A549 (cell line): ENCODE results near the gene GLRA1. TPM values are rescaled to one million over a fixed set of nuclear protein-coding genes. Genes with fewer than 3 reads are reported as not detected.

ENCODE experiments used
- ATAC-seq, 2 experiments: fragments of 200-7000 bp in 1 of 2; fragments of >200 bp in 1 of 2; cut with Nextera tagmentation in 1 of 2; cut with Tn5 transposase in 1 of 2; 3 replicates each; pipeline versions ENCODE4 v1.8.0 to v1.9.1; 2018 to 2020; ENCODE audit warnings: mild to moderate bottlenecking in 1 of 2, moderate library complexity in 1 of 2
- CTCF ChIA-PET: fragments of 300-600 bp; sonication (Branson Sonifier 250); formaldehyde crosslinking; extraction: SDS; loops from one replicate; lab custom pipeline; 2021; ENCODE audit warnings: antibody characterized with exemption, inconsistent platforms; lab: Yijun Ruan, JAX
- POLR2A ChIA-PET: fragments of 350-600 bp; formaldehyde crosslinking; extraction: SDS; loops from one replicate; lab custom pipeline; 2021; ENCODE audit warnings: antibody characterized with exemption, inconsistent platforms; lab: Yijun Ruan, JAX
- DNase-seq, 2 experiments: peaks; one replicate each; pipeline versions ENCODE4 v3.0.0 to v3.0.0-alpha.2; 2011 to 2016; ENCODE audit warnings: low read depth in 1 of 2, low spot score in 1 of 2
- FAIRE-seq: peaks from 2 replicates; lab custom pipeline; 2011; peaks lifted over from hg19 to GRCh38; lab: Jason Lieb, UNC
- H3K27ac ChIP-seq, 2 experiments: fragments of >200 bp; sonication (Bioruptor Twin); formaldehyde crosslinking; 3 replicates each; pipeline ENCODE4 v1.5.1; 2016 to 2017
- H3K4me1 ChIP-seq: fragments of >200 bp; sonication (Bioruptor Twin); formaldehyde crosslinking; 3 replicates; pipeline ENCODE4 v1.6.1; 2016
- H3K4me2 ChIP-seq: fragments of >200 bp; sonication (Bioruptor Twin); formaldehyde crosslinking; 3 replicates; pipeline ENCODE4 v1.6.1; 2016
- H3K4me3 ChIP-seq: fragments of >200 bp; sonication (Bioruptor Twin); formaldehyde crosslinking; 3 replicates; pipeline ENCODE4 v1.5.1; 2016
- H3K9me3 ChIP-seq: fragments of >200 bp; sonication (Bioruptor Twin); formaldehyde crosslinking; 3 replicates; pipeline ENCODE4 v1.6.1; 2016
- BHLHE40 ChIP-seq: IDR thresholded peaks from 2 replicates; pipeline ENCODE4 v1.6.1; 2012; ENCODE audit warnings: low read depth, low read length, inconsistent platforms
- CBX8 ChIP-seq: fragments of 200-600 bp; sonication (generic); IDR thresholded peaks from 2 replicates; pipeline ENCODE4 v1.6.1; 2016
- EHF ChIP-seq: fragments of 250-450 bp; sonication (Bioruptor Pico); IDR thresholded peaks from 2 replicates; pipeline ENCODE4 v1.5.0; 2020; ENCODE audit warnings: mild to moderate bottlenecking
- EP300 ChIP-seq, 2 experiments: fragments of >200 bp; sonication (Bioruptor Twin); formaldehyde crosslinking; IDR thresholded peaks; 2 replicates in 1 of 2; 3 replicates in 1 of 2; pipeline ENCODE4 v1.6.1; 2016 to 2017
- FOXS1 ChIP-seq: fragments of 250-450 bp; sonication (Bioruptor Pico); IDR thresholded peaks from 2 replicates; pipeline ENCODE4 v1.5.0; 2020; ENCODE audit warnings: mild to moderate bottlenecking, moderate library complexity
- GATA3 ChIP-seq: IDR thresholded peaks from 2 replicates; pipeline ENCODE4 v1.6.1; 2012; ENCODE audit warnings: borderline replicate concordance
- HDAC2 ChIP-seq: fragments of 200-600 bp; sonication (generic); IDR thresholded peaks from 2 replicates; pipeline ENCODE4 v1.6.1; 2016
- HEYL ChIP-seq: fragments of 250-450 bp; sonication (Bioruptor Pico); IDR thresholded peaks from 2 replicates; pipeline ENCODE4 v1.8.0; 2021; ENCODE audit warnings: mild to moderate bottlenecking, moderate library complexity
- HOXA7 ChIP-seq: fragments of 250-450 bp; sonication (Bioruptor Pico); IDR thresholded peaks from 2 replicates; pipeline ENCODE4 v1.5.0; 2020; ENCODE audit warnings: mild to moderate bottlenecking, moderate library complexity
- JUN ChIP-seq, 2 experiments: fragments of >200 bp; sonication (Bioruptor Twin); formaldehyde crosslinking; IDR thresholded peaks; 2 replicates in 1 of 2; 3 replicates in 1 of 2; pipeline ENCODE4 v1.6.1; 2016 to 2017
- JUNB ChIP-seq: fragments of >200 bp; sonication (Bioruptor Twin); formaldehyde crosslinking; IDR thresholded peaks from 2 replicates; pipeline ENCODE4 v1.6.1; 2016
- MAFK ChIP-seq: fragments of 450-650 bp; IDR thresholded peaks from 2 replicates; pipeline ENCODE4 v1.6.1; 2014; ENCODE audit not compliant: partially characterized antibody
- NPAS2 ChIP-seq: fragments of 250-450 bp; sonication (Bioruptor Pico); IDR thresholded peaks from 2 replicates; pipeline ENCODE4 v1.8.0; 2022; ENCODE audit warnings: mild to moderate bottlenecking, moderate library complexity, borderline replicate concordance
- NR3C1 ChIP-seq: fragments of >200 bp; sonication (Bioruptor Twin); formaldehyde crosslinking; IDR thresholded peaks from 3 replicates; pipeline ENCODE4 v1.6.1; 2017
- POLR2AphosphoS2 ChIP-seq: conservative IDR thresholded peaks from 2 replicates; pipeline ENCODE4 v1.6.1; 2012; ENCODE audit warnings: low read length, improper control_type of control experiment, inconsistent platforms
- RAD21 ChIP-seq, 2 experiments: fragments of >200 bp in 1 of 2; sonication (Bioruptor Twin) in 1 of 2; formaldehyde crosslinking in 1 of 2; IDR thresholded peaks in 1 of 2; conservative IDR thresholded peaks in 1 of 2; 2 replicates in 1 of 2; 3 replicates in 1 of 2; pipeline ENCODE4 v1.6.1; 2012 to 2018; ENCODE audit warnings: inconsistent platforms in 1 of 2
- RARB ChIP-seq: fragments of 250-450 bp; sonication (Bioruptor Pico); IDR thresholded peaks from 2 replicates; pipeline ENCODE4 v1.8.0; 2021; ENCODE audit warnings: mild to moderate bottlenecking, moderate library complexity
- RNF2 ChIP-seq: fragments of 200-600 bp; sonication (generic); IDR thresholded peaks from 2 replicates; pipeline ENCODE4 v1.6.1; 2016; ENCODE audit warnings: low read depth, mild to moderate bottlenecking, antibody characterized with exemption, moderate library complexity, borderline replicate concordance
- SMC3 ChIP-seq: fragments of >200 bp; sonication (Bioruptor Twin); formaldehyde crosslinking; IDR thresholded peaks from 3 replicates; pipeline ENCODE4 v1.6.1; 2018; ENCODE audit warnings: inconsistent platforms
- SREBF2 ChIP-seq: fragments of 450-650 bp; IDR thresholded peaks from 2 replicates; pipeline ENCODE4 v1.6.1; 2014; ENCODE audit warnings: mild to moderate bottlenecking, moderate library complexity
- TFCP2L1 ChIP-seq: fragments of 250-450 bp; sonication (Bioruptor Pico); IDR thresholded peaks from 2 replicates; pipeline ENCODE4 v1.5.0; 2021; ENCODE audit warnings: mild to moderate bottlenecking
- ZC3H11A ChIP-seq: fragments of 450-650 bp; IDR thresholded peaks from 2 replicates; pipeline ENCODE4 v1.6.1; 2014; ENCODE audit warnings: antibody characterized with exemption, mild to moderate bottlenecking
- ZFP36 ChIP-seq: fragments of 450-650 bp; IDR thresholded peaks from 2 replicates; pipeline ENCODE4 v1.6.1; 2014; ENCODE audit warnings: borderline replicate concordance; ENCODE audit not compliant: partially characterized antibody
- ZNF302 ChIP-seq: fragments of 250-450 bp; sonication (Bioruptor Pico); IDR thresholded peaks from 2 replicates; pipeline ENCODE4 v1.9.0; 2021; ENCODE audit warnings: inconsistent platforms, mild to moderate bottlenecking, moderate library complexity
- WGBS: methylation state at CpG from one replicate; pipeline ENCODE4 v1.1.6; 2017; ENCODE audit errors: missing lambda C conversion rate; 5-methylcytosine and 5-hydroxymethylcytosine counted together
- polyA plus RNA-seq, 4 experiments: library from polyadenylated mRNA; depleted of rRNA in 3 of 4; stranded (reverse); fragments of >200 nt; fragmentation: RNase III in 1 of 4; extraction: RNeasy Plus Mini Kit Qiagen cat#74134 plus additional on column Dnase treatment in 1 of 4; gene quantifications; 2 replicates in 3 of 4; 3 replicates in 1 of 4; pipeline ENCODE4 v1.2.3, GENCODE V29; 2011 to 2017
- TF ChIP-seq, protein P1 (sequence below): fragments of >200 bp; sonication (Bioruptor Twin); formaldehyde crosslinking; IDR thresholded peaks from 3 replicates; pipeline ENCODE4 v1.5.1; 2016
- TF ChIP-seq, protein P2 (sequence below): fragments of 250-450 bp; sonication (Bioruptor Pico); IDR thresholded peaks from 2 replicates; pipeline ENCODE4 v1.5.0; 2021; ENCODE audit warnings: mild to moderate bottlenecking, moderate library complexity, borderline replicate concordance
- TF ChIP-seq, protein P3 (sequence below): fragments of 150-350 bp; IDR thresholded peaks from 2 replicates; pipeline ENCODE4 v1.6.1; 2014; ENCODE audit warnings: low read depth, mild to moderate bottlenecking, low read length
- TF ChIP-seq, protein P4 (sequence below): IDR thresholded peaks from 2 replicates; pipeline ENCODE4 v1.6.1; 2012; ENCODE audit warnings: low read depth, borderline replicate concordance
- TF ChIP-seq, protein P5 (sequence below): fragments of 250-450 bp; sonication (Bioruptor Pico); IDR thresholded peaks from 2 replicates; pipeline ENCODE4 v1.5.0; 2020; ENCODE audit warnings: low read depth, mild to moderate bottlenecking, moderate library complexity

GLRA1 gene
- polyA plus RNA-seq, 2 of the 4 experiments (the other 2 are of a cell fraction), result not detected

DNA sequence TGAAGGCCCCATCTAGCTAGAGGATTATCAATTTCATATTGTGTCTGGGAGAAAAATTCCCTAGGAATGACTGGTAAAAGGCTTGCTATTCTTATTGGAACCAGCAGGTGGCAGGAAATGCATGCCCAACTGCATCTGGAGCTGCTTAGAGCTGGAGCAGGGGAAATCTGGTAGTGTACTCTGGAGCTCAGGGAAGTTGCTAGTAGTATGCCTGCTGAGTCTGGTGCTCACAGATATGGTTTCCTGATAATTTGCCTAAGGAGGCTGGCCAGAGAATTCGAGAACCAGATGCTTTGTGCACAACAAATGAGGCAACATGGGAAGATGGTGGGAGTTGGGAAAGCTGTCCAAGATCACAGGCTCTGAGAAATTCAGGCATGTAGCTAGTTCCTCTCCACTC lies 99.2 kb downstream of the GLRA1 start:
- WGBS, result 40% methylated on average over 1 of the region's 1 CpG
- TF ChIP-seq ZFP36 (no peak), HEYL (CRISPR knock-in tag) (no peak), BHLHE40 (no peak), CBX8 (no peak), EP300 (IDR thresholded peaks at IDR 0.05) (no peak), EHF (no peak), HOXA7 (no peak), SREBF2 (no peak), NR3C1 (no peak), MAFK (no peak), JUN (IDR thresholded peaks at IDR 0.05) (no peak), SMC3 (peak; percentile 67), GATA3 (no peak), RARB (CRISPR knock-in tag) (no peak), RAD21 (conservative IDR thresholded peaks at IDR 0.05 in 1 of 2, IDR thresholded peaks at IDR 0.05 in 1 of 2) (peak; percentile 80 to 82), NPAS2 (no peak), POLR2AphosphoS2 (no peak), ZNF302 (CRISPR knock-in tag) (no peak), HDAC2 (no peak), ZC3H11A (no peak), TFCP2L1 (CRISPR knock-in tag) (no peak), JUNB (no peak)
- TF ChIP-seq, protein P1, sequence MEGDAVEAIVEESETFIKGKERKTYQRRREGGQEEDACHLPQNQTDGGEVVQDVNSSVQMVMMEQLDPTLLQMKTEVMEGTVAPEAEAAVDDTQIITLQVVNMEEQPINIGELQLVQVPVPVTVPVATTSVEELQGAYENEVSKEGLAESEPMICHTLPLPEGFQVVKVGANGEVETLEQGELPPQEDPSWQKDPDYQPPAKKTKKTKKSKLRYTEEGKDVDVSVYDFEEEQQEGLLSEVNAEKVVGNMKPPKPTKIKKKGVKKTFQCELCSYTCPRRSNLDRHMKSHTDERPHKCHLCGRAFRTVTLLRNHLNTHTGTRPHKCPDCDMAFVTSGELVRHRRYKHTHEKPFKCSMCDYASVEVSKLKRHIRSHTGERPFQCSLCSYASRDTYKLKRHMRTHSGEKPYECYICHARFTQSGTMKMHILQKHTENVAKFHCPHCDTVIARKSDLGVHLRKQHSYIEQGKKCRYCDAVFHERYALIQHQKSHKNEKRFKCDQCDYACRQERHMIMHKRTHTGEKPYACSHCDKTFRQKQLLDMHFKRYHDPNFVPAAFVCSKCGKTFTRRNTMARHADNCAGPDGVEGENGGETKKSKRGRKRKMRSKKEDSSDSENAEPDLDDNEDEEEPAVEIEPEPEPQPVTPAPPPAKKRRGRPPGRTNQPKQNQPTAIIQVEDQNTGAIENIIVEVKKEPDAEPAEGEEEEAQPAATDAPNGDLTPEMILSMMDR, result peak; percentile 73
- TF ChIP-seq, protein P2, sequence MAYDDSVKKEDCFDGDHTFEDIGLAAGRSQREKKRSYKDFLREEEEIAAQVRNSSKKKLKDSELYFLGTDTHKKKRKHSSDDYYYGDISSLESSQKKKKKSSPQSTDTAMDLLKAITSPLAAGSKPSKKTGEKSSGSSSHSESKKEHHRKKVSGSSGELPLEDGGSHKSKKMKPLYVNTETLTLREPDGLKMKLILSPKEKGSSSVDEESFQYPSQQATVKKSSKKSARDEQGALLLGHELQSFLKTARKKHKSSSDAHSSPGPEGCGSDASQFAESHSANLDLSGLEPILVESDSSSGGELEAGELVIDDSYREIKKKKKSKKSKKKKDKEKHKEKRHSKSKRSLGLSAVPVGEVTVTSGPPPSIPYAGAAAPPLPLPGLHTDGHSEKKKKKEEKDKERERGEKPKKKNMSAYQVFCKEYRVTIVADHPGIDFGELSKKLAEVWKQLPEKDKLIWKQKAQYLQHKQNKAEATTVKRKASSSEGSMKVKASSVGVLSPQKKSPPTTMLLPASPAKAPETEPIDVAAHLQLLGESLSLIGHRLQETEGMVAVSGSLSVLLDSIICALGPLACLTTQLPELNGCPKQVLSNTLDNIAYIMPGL (CRISPR knock-in tag), result no peak
- TF ChIP-seq, protein P3, sequence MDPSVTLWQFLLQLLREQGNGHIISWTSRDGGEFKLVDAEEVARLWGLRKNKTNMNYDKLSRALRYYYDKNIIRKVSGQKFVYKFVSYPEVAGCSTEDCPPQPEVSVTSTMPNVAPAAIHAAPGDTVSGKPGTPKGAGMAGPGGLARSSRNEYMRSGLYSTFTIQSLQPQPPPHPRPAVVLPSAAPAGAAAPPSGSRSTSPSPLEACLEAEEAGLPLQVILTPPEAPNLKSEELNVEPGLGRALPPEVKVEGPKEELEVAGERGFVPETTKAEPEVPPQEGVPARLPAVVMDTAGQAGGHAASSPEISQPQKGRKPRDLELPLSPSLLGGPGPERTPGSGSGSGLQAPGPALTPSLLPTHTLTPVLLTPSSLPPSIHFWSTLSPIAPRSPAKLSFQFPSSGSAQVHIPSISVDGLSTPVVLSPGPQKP, result no peak

DNA sequence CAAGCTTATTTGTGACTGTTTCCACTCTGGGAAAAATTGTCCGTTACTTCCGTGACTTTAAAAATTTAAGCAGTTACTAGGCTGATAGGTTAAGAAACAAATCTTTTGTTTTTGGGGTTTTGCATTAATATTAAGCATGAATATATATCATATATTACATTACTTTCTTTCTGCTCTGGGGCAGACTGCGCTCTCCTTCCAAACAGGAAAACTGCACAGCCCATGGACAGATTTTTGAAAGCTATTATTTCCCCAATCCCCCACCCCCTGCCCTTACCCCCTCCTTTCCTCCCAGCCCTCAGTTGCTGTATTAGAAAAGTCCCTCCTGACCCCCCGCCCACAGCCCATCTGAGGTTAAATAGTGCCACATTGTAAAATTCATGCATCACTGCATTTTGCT lies 102.5 kb downstream of the GLRA1 start:
- 95% methylated on average over 4 of the region's 4 CpGs for WGBS
- DNase-seq (no peak), FAIRE-seq (no peak), ATAC-seq (no peak)
- Histone ChIP-seq H3K27ac (no peak overlapping the region), H3K4me2 (no peak overlapping the region), H3K9me3 (no peaks in the 10 kb centered on the region), H3K4me3 (no peak overlapping the region), H3K4me1 (no peaks in the 10 kb centered on the region)
- ChIA-PET CTCF (interaction anchor here (6.5 kb wide), 1 partner anchor 321 kb away, joined by 79 read pairs; no protein-coding TSS in a partner anchor), POLR2A (no interaction called here)
- TF ChIP-seq FOXS1 (CRISPR knock-in tag), result no peak
- TF ChIP-seq RNF2, result no peak
- TF ChIP-seq ZFP36, result no peak
- TF ChIP-seq, protein P4, sequence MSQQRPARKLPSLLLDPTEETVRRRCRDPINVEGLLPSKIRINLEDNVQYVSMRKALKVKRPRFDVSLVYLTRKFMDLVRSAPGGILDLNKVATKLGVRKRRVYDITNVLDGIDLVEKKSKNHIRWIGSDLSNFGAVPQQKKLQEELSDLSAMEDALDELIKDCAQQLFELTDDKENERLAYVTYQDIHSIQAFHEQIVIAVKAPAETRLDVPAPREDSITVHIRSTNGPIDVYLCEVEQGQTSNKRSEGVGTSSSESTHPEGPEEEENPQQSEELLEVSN, result no peak
- TF ChIP-seq, protein P3, result no peak
- TF ChIP-seq, protein P2 (CRISPR knock-in tag), result no peak
- TF ChIP-seq, protein P5, sequence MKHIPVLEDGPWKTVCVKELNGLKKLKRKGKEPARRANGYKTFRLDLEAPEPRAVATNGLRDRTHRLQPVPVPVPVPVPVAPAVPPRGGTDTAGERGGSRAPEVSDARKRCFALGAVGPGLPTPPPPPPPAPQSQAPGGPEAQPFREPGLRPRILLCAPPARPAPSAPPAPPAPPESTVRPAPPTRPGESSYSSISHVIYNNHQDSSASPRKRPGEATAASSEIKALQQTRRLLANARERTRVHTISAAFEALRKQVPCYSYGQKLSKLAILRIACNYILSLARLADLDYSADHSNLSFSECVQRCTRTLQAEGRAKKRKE (CRISPR knock-in tag), result no peak
- no peak for TF ChIP-seq SREBF2
- TF ChIP-seq NPAS2, result no peak

More for the DNA sequence above, 99.2 kb downstream of the GLRA1 start:
- peak; percentile 51 for FAIRE-seq
- no peak overlapping the region for H3K4me3 ChIP-seq
- peaks cover 9% of the 10 kb centered on the region for H3K9me3 ChIP-seq
- peak; percentile 54 to 56 for DNase-seq
- H3K4me2 ChIP-seq, result no peak overlapping the region
- ATAC-seq, result peak; percentile 72 to 86
- H3K4me1 ChIP-seq, result no peaks in the 10 kb centered on the region
- ChIA-PET CTCF (interaction anchor here (0.6 to 6.5 kb wide), 25 partner anchors 10 to 691 kb away, joined by 3 to 79 read pairs (median 5); no protein-coding TSS in a partner anchor), POLR2A (no interaction called here)
- no peak overlapping the region for H3K27ac ChIP-seq
